ENCODE results near the gene GALNT3.
A peak's percentile ranks its signal among the peaks of the same experiment; 100 is the strongest.

The GALNT3 gene

GRCh38 chr2:165793779-165794535 is at the start of gene GALNT3:
Gene GALNT3, minus strand, starts transcription at chr2:165794247. Its CDS starts 23,547 bp downstream, at chr2:165770700.
- DNase-seq, result peak in 35 of 58 donors; percentile 3 to 44 (median 18)

GRCh38 chr2:165843351-165843750 is 49.3 kb upstream of the GALNT3 start:
- no peak for DNase-seq

- DNase-seq, result no peak
Observed at GRCh38 chr2:165840333-165840958, 46.4 kb upstream of the GALNT3 start.

GRCh38 chr2:165839610-165840009 is 45.6 kb upstream of the GALNT3 start:
- DNase-seq, result no peak

- peak in 6 of 58 donors; percentile 1 to 26 (median 14) for DNase-seq
Observed at GRCh38 chr2:165837122-165837521, 43.1 kb upstream of the GALNT3 start.

GRCh38 chr2:165835363-165835762 is 41.3 kb upstream of the GALNT3 start:
- no peak for DNase-seq

- DNase-seq, result no peak
Observed at GRCh38 chr2:165833156-165833555, 39.1 kb upstream of the GALNT3 start.

- no peak for DNase-seq
Observed at GRCh38 chr2:165827921-165828276, 33.9 kb upstream of the GALNT3 start.

GRCh38 chr2:165827016-165827920 is 33.2 kb upstream of the GALNT3 start:
- no peak for DNase-seq

- DNase-seq, result peak in 1 of 58 donors; percentile 4
Observed at GRCh38 chr2:165825041-165825440, 31.0 kb upstream of the GALNT3 start.

- DNase-seq, result no peak
Observed at GRCh38 chr2:165820296-165820695, 26.2 kb upstream of the GALNT3 start.

GRCh38 chr2:165818920-165819319 is 24.9 kb upstream of the GALNT3 start:
- no peak for DNase-seq

- no peak for DNase-seq
Observed at GRCh38 chr2:165815299-165816141, 21.5 kb upstream of the GALNT3 start.

- DNase-seq, result no peak
Observed at GRCh38 chr2:165814473-165814872, 20.4 kb upstream of the GALNT3 start.

- DNase-seq, result no peak
Observed at GRCh38 chr2:165811592-165812370, 17.7 kb upstream of the GALNT3 start.

GRCh38 chr2:165810418-165810817 is 16.4 kb upstream of the GALNT3 start:
- DNase-seq, result no peak

GRCh38 chr2:165804719-165805118 is 10.7 kb upstream of the GALNT3 start:
- no peak for DNase-seq

GRCh38 chr2:165803123-165803760 is 9.2 kb upstream of the GALNT3 start:
- no peak for DNase-seq

- no peak for DNase-seq
Observed at GRCh38 chr2:165801176-165801575, 7.1 kb upstream of the GALNT3 start.

All from anterior cingulate cortex (tissue), 58 donors.